ENCODE measurements around the gene SAMD8.
"Not testable (repeated sequence)": the region's sequence is repeated elsewhere in the genome, so short reads cannot be mapped to it uniquely, and the experiment has no call there.

Gene SAMD8

GRCh38 chr10:75143353-75143752 lies 31.9 kb downstream of the SAMD8 start:
- no peak for DNase-seq

- no peak for DNase-seq
These were observed 34.1 kb downstream of the SAMD8 start for GRCh38 chr10:75145590-75145989.

- no peak for DNase-seq
These were observed 35.3 kb downstream of the SAMD8 start for GRCh38 chr10:75146780-75147179.

GRCh38 chr10:75150656-75151055 lies 39.2 kb downstream of the SAMD8 start:
- no peak for DNase-seq

GRCh38 chr10:75159519-75159918 lies 48.1 kb downstream of the SAMD8 start:
- DNase-seq: no peak

GRCh38 chr10:75165684-75166622 lies 54.5 kb downstream of the SAMD8 start:
- peak; percentile 46 for DNase-seq

GRCh38 chr10:75166623-75166972 lies 55.1 kb downstream of the SAMD8 start:
- DNase-seq: peak; percentile 7

- no peak for DNase-seq
These were observed 56.8 kb downstream of the SAMD8 start for GRCh38 chr10:75168275-75168674.

- no peak for DNase-seq
These were observed 58.8 kb downstream of the SAMD8 start for GRCh38 chr10:75170215-75170614.

- DNase-seq: no peak
These were observed 63.6 kb downstream of the SAMD8 start for GRCh38 chr10:75175046-75175445.

- no peak for DNase-seq
These were observed 64.6 kb downstream of the SAMD8 start for GRCh38 chr10:75176046-75176445.

GRCh38 chr10:75176736-75177135 lies 65.3 kb downstream of the SAMD8 start:
- no peak for DNase-seq

- no peak for DNase-seq
These were observed 68.3 kb downstream of the SAMD8 start for GRCh38 chr10:75179657-75180177.

GRCh38 chr10:75180592-75180991 lies 69.1 kb downstream of the SAMD8 start:
- no peak for DNase-seq

GRCh38 chr10:75181073-75181472 lies 69.6 kb downstream of the SAMD8 start:
- DNase-seq: no peak

GRCh38 chr10:75186310-75186709 lies 74.9 kb downstream of the SAMD8 start:
- no peak for DNase-seq

GRCh38 chr10:75187961-75188426 lies 76.5 kb downstream of the SAMD8 start:
- peak; percentile 85 for DNase-seq

- DNase-seq: not testable (repeated sequence)
These were observed 77.1 kb downstream of the SAMD8 start for GRCh38 chr10:75188522-75188921.

- DNase-seq: no peak
These were observed 78.0 kb downstream of the SAMD8 start for GRCh38 chr10:75189266-75190096.

GRCh38 chr10:75191821-75192568 lies 80.5 kb downstream of the SAMD8 start:
- DNase-seq: no peak

- not testable (repeated sequence) for DNase-seq
These were observed 83.2 kb downstream of the SAMD8 start for GRCh38 chr10:75194625-75195024.

- no peak for DNase-seq
These were observed 83.7 kb downstream of the SAMD8 start for GRCh38 chr10:75195035-75195763.
